ENCODE results near the gene SH2D3A. TPM values are rescaled to one million over a fixed set of nuclear protein-coding genes. Genes with fewer than 3 reads are reported as not detected.

SH2D3A gene
- 24.9 to 28.9 TPM (median 28.2 TPM) in 3 replicates for polyA plus RNA-seq
- polyA plus RNA-seq (2011; ENCODE audit: low read depth): 5.8 TPM
- 16.7 and 24.9 TPM in 2 replicates for polyA plus RNA-seq (2011; cell fraction: cytosol; rRNA removed)
- polyA plus RNA-seq (2011; cell fraction: nucleus; rRNA removed): 42.9 and 53.1 TPM in 2 replicates
- 25.3 and 44.5 TPM in 2 replicates for polyA plus RNA-seq (2012; ENCODE audit: low replicate concordance)
- 21.6 to 72.1 TPM (median 22.1 TPM) in 3 replicates for polyA minus RNA-seq
- polyA minus RNA-seq (2011; cell fraction: cytosol; rRNA and poly(A)+ RNA removed): 30.5 TPM
- 22.8 and 24.2 TPM in 2 replicates for polyA minus RNA-seq (2011; cell fraction: nucleus; rRNA and poly(A)+ RNA removed)

DNA sequence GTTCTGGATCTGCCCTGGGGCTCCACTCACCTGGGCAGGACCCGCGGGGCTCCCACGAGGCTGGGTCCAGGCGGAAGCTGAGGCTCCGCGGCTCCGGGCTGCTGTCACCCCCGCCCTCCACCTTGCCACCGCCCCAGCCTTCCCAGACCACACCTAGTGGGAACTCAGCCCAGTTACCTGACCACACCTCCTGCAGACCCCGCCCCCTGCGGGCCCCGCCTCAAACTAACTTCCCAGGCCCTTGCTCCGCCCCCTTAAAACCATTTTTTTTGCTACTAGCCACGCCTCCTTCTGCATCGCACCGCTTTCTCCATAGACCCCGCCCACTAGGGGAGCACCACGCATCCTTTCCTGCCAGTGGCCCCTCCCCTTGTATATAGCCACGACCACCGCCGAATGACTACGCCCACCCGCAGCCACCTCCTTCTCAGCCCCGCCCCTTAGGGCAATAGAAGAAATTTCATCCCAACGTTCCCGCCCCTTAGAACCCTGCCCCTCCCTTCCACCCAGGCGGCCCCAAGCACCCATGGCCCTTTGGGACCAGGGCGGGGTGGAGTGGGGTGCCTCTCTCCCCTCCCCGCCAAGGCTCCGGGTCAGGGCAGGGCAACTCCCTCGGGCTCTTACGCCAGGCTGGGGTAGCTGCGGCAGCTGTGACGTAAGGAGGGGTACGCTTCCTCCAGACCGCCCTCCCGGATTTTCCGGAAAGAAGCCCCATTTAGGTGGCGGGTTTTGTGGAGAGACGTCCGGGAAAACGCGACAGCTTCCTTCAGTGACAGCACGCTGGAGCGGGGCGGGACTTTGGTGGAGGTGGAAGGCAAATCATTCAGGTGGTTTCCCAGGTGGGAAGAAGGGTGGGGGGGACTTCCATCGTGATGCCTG is at the start of gene SH2D3A:
Gene SH2D3A (minus strand): TSS at position 79 of the 879 bp plus-strand sequence. CDS start 3,687 bp downstream, outside the sequence.
- peak; percentile 95 for DNase-seq (ENCODE audit: low read depth, low spot score)
- Histone ChIP-seq H3K79me2 (ENCODE audit: control insufficient read depth, insufficient read depth, low read length) (peaks cover 31% of the 10 kb centered on the region), H3K9me3 (ENCODE audit: control insufficient read depth, low read depth, low read length) (no peaks in the 10 kb centered on the region), H3K4me3 (ENCODE audit: control insufficient read depth in 2 of 3, extremely low read depth in 1 of 3, insufficient read depth in 2 of 3, low read depth in 1 of 3, low read length in 3 of 3) (peak within 1 kb of the TSS; percentile 62 to 98 (median 74)), H3K4me2 (ENCODE audit: control insufficient read depth, extremely low read depth, insufficient read depth, low read depth, low read length) (peak within 1 kb of the TSS; percentile 94), H4K20me1 (ENCODE audit: control insufficient read depth, extremely low read depth, insufficient read depth, low read length) (no peaks in the 10 kb centered on the region), H3K27ac (ENCODE audit: control insufficient read depth, insufficient read depth, low read length) (peak within 1 kb of the TSS; percentile 95), H2AFZ (ENCODE audit: control insufficient read depth, low read length) (peak within 1 kb of the TSS; percentile 73), H3K9me1 (ENCODE audit: control insufficient read depth, extremely low read depth, insufficient read depth, low read length) (no peaks in the 10 kb centered on the region), H3K36me3 (ENCODE audit: control insufficient read depth in 2 of 2, extremely low read depth in 1 of 2, insufficient read depth in 2 of 2, low read length in 2 of 2) (peaks cover 8 to 22% of the 10 kb centered on the region in 2 experiments), H3K27me3 (ENCODE audit: control insufficient read depth, extremely low read depth, insufficient read depth, low read length) (no peaks in the 10 kb centered on the region), H3K4me1 (ENCODE audit: control insufficient read depth, extremely low read depth, insufficient read depth, low read length) (peaks cover 16% of the 10 kb centered on the region), H3K9ac (ENCODE audit: control insufficient read depth, extremely low read depth, insufficient read depth, low read length) (peak within 1 kb of the TSS; percentile 97)
- peak; percentile 65 for FAIRE-seq
- TF ChIP-seq, protein P1, sequence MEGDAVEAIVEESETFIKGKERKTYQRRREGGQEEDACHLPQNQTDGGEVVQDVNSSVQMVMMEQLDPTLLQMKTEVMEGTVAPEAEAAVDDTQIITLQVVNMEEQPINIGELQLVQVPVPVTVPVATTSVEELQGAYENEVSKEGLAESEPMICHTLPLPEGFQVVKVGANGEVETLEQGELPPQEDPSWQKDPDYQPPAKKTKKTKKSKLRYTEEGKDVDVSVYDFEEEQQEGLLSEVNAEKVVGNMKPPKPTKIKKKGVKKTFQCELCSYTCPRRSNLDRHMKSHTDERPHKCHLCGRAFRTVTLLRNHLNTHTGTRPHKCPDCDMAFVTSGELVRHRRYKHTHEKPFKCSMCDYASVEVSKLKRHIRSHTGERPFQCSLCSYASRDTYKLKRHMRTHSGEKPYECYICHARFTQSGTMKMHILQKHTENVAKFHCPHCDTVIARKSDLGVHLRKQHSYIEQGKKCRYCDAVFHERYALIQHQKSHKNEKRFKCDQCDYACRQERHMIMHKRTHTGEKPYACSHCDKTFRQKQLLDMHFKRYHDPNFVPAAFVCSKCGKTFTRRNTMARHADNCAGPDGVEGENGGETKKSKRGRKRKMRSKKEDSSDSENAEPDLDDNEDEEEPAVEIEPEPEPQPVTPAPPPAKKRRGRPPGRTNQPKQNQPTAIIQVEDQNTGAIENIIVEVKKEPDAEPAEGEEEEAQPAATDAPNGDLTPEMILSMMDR (optimal IDR thresholded peaks at IDR 0.05 in 1 of 3, IDR thresholded peaks at IDR 0.05 in 1 of 3, conservative IDR thresholded peaks at IDR 0.05 in 1 of 3; ENCODE audit: extremely low read depth in 1 of 3, insufficient read depth in 2 of 3, low read length in 3 of 3): no peak
- TF ChIP-seq EZH2 (IDR thresholded peaks at IDR 0.05; ENCODE audit: low read length): no peak
- dilution Hi-C loops (cut with MboI; ENCODE audit: extremely low pct_ligation_motif_present, low sequenced_read_pairs): no loop called here

DNA sequence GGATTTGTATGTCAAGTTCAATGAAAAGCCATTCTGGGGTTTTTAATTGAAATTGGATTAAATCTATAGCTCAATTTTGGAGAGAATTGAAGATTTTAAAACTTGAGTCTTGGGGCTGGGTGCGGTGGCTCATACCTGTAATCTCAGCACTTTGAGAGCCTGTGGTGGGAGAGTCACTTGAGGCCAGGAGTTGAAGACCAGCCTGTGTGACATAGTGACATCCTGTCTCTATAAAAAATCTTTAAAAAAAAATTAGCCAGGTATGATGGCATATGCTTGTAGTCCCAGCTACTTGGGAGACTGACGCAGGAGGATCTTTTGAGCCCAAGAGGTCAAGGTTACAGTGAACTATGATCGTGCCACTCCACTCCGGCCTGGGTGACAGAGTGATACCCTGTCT is 46.4 kb upstream of the SH2D3A start:
- Histone ChIP-seq H4K20me1 (ENCODE audit: control insufficient read depth, extremely low read depth, insufficient read depth, low read length) (no peaks in the 10 kb centered on the region), H3K27ac (ENCODE audit: control insufficient read depth, insufficient read depth, low read length) (no peak overlapping the region), H3K36me3 (ENCODE audit: control insufficient read depth in 2 of 2, extremely low read depth in 1 of 2, insufficient read depth in 2 of 2, low read length in 2 of 2) (no peaks in the 10 kb centered on the region), H3K27me3 (ENCODE audit: control insufficient read depth, extremely low read depth, insufficient read depth, low read length) (no peaks in the 10 kb centered on the region), H3K9me1 (ENCODE audit: control insufficient read depth, extremely low read depth, insufficient read depth, low read length) (no peaks in the 10 kb centered on the region), H3K79me2 (ENCODE audit: control insufficient read depth, insufficient read depth, low read length) (no peaks in the 10 kb centered on the region), H2AFZ (ENCODE audit: control insufficient read depth, low read length) (no peak overlapping the region), H3K4me3 (ENCODE audit: control insufficient read depth in 2 of 3, extremely low read depth in 1 of 3, insufficient read depth in 2 of 3, low read depth in 1 of 3, low read length in 3 of 3) (no peak overlapping the region), H3K4me2 (ENCODE audit: control insufficient read depth, extremely low read depth, insufficient read depth, low read depth, low read length) (no peak overlapping the region), H3K4me1 (ENCODE audit: control insufficient read depth, extremely low read depth, insufficient read depth, low read length) (no peaks in the 10 kb centered on the region), H3K9ac (ENCODE audit: control insufficient read depth, extremely low read depth, insufficient read depth, low read length) (no peak overlapping the region), H3K9me3 (ENCODE audit: control insufficient read depth, low read depth, low read length) (no peaks in the 10 kb centered on the region)
- FAIRE-seq (no peak), DNase-seq (ENCODE audit: low read depth, low spot score) (no peak)
- TF ChIP-seq, protein P1 (optimal IDR thresholded peaks at IDR 0.05 in 1 of 3, IDR thresholded peaks at IDR 0.05 in 1 of 3, conservative IDR thresholded peaks at IDR 0.05 in 1 of 3; ENCODE audit: extremely low read depth in 1 of 3, insufficient read depth in 2 of 3, low read length in 3 of 3): no peak
- dilution Hi-C loops (cut with MboI; ENCODE audit: extremely low pct_ligation_motif_present, low sequenced_read_pairs): no loop called here
